Activated CD8-positive, alpha-beta memory T cell treated with anti-CD3 and anti-CD28 coated beads for 4 hours (primary cell): ENCODE measurements around the gene UBE2V1.
"Not testable (repeated sequence)": the region's sequence is repeated elsewhere in the genome, so short reads cannot be mapped to it uniquely, and the experiment has no call there.

ENCODE experiments used
- DNase-seq, 2 donors: peaks; one replicate each; pipeline ENCODE4 v3.0.0-alpha.2; 2020; ENCODE audit warnings: low read depth in 2 of 2

The UBE2V1 gene

DNA sequence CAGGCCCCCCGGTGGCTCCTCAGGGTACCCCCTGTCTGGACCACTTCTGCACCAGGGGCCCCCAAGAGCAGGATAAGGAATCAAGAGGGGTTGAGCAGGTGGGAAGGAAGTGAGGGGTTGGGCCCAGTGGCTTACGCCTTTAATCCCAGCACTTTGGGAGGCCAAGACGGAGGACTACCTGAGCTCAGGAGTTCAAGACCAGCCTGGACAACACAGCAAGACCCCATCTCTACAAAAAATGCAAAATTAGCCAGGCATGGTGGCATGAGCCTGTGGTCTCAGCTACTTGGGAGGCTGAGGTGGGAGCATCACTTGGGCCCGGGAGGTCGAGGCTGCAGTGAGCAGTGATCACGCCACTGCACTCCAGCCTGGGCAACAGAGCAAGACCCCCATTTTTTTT lies 49.2 kb downstream of the UBE2V1 start:
- DNase-seq: not testable (repeated sequence)

GRCh38 chr20:50062006-50062838 lies 50.7 kb downstream of the UBE2V1 start:
- DNase-seq: no peak

- no peak for DNase-seq
These were observed 51.6 kb downstream of the UBE2V1 start for GRCh38 chr20:50061151-50062005.

DNA sequence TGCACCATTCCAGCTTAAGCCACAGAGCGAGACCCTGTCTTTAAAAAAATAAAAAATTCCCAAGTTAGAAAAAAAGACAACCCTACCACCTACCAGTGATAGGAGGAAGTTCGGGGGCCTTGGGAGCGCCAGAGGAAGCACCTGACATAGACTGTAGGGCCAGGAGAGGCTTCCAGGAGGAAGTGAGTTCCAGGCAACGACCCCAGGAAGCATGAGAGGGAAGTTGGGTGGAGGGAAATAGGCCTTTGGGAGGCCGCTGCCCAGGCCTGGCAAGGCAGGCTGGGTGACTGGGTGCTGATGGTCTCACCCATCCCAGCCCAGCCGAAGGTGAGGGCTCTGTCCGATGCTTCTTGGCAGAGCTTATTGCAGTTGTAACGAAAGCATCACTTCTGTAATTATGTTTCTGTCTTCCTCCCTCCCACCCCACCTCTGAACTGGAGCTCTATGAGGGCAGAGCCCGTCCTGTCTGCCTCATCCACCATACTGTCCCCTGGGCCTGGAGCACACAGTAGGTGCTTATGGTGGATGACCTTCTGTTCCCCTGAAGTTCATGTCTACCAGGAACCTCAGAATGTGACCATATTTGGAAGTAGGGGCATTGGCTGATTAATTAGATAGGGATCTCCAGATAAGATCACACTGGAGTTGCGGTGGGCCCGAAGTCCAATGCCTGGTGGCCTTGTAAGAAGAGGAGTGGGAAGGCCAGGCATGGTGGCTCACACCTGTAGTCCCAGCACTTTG lies 54.1 kb downstream of the UBE2V1 start:
- no peak for DNase-seq

- no peak for DNase-seq
These were observed 55.3 kb downstream of the UBE2V1 start for GRCh38 chr20:50057714-50058053.

DNA sequence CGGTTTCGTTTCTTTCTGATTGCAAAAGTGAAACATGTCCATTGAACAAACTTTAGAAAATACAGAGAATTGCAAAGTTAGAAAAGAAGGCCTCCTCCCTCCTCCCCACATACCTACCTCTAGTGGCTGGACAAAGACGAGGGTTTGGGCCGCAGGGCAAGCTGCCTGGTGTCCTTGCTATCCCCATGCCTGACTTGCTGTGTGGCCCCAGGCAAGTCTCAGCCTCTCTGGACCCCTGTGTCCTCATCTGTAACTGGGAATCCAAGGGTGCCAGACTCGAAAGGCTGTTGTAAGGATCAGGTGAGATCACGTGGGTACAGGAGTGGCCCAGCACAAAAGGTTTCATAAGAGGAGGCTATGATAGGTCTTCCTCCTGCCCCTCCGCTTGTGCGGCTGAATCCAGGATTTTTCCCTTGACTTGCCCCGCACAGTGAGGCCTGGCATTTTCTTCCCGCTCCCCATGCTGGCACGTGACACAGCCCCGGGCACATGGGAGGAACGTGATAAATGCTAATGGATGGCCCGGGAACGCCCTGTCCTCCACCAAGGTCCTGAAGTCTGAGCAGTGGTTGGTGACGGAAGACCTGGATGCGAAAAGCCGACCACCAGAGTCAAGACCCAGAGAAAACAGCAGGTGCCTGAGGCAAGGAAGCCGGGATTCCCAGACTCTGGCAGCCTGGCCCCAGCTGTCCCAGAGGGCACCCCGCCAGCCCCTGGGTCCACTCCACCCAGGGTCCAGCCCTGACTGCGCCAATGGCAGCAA lies 55.8 kb downstream of the UBE2V1 start:
- DNase-seq: no peak

GRCh38 chr20:50056408-50056926 lies 56.5 kb downstream of the UBE2V1 start:
- DNase-seq: no peak

DNA sequence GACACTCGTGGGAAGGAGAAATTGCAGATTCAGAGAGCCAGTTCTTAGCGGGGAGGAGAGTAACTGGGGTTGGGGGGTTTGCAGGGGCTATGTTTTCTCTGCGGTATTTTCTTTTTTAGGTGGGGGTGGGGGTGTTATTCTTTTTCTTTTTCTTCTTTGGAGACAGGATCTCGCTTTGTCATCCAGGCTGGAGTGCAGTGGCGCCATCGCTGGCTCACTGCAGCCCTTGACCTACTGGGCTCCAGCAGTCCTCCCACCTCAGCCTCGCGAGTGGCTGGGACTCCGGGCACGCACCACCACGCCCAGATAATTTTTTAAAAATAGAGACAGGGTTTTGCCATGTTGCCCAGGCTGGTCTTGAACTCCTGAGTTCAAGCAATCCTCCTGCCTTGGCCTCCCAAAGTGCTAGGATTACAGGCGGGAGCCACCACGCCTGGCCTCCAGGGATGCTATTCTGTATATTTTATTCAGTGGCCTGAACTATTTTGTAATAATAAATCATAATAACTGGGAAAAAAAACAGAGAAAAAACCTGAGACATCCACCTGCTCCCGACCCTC lies 57.3 kb downstream of the UBE2V1 start:
- no peak for DNase-seq

- DNase-seq: no peak
These were observed 58.1 kb downstream of the UBE2V1 start for GRCh38 chr20:50054626-50055511.

GRCh38 chr20:50054231-50054547 lies 58.8 kb downstream of the UBE2V1 start:
- no peak for DNase-seq

DNA sequence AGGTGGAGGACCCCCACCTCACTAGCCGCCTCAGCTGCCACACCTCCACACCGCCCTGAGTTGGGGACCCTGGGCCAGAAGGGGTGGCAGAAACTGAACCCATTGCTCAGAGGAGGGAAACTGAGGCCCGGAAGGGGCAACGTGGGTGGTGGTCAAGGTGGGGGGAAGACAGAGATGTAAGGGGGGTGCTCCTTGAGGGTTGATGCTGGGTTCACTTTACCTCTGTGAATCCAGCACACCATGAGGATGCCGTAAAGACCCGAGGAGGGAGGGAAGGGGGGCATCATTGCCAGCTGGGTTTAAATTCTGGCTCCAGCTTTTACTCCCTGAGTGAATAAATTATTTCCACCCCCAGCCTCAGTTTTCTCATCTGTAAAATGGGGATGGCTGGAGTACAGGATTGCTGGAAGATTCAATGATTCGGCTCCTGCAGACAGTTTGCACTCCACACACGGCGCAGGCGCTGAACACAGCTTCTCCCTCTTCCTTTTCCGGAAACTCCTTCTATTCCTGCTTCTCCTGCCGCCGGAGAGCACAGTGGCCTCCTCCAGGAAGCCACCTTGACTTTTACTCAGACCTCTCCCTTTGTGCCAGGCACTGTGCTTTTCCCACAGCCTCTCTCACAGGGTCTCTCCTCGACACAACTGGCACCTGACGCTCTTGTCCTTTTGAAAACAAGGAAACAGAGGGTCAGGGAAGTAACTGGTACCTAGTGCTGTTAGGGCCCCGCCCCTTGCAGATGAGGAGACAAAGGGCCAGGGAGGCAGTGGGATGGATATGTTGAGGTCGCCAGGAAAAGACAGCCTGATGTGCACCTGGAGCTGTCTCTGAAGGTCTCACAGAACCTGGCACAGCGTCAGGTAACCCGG lies 59.4 kb downstream of the UBE2V1 start:
- DNase-seq: no peak

DNA sequence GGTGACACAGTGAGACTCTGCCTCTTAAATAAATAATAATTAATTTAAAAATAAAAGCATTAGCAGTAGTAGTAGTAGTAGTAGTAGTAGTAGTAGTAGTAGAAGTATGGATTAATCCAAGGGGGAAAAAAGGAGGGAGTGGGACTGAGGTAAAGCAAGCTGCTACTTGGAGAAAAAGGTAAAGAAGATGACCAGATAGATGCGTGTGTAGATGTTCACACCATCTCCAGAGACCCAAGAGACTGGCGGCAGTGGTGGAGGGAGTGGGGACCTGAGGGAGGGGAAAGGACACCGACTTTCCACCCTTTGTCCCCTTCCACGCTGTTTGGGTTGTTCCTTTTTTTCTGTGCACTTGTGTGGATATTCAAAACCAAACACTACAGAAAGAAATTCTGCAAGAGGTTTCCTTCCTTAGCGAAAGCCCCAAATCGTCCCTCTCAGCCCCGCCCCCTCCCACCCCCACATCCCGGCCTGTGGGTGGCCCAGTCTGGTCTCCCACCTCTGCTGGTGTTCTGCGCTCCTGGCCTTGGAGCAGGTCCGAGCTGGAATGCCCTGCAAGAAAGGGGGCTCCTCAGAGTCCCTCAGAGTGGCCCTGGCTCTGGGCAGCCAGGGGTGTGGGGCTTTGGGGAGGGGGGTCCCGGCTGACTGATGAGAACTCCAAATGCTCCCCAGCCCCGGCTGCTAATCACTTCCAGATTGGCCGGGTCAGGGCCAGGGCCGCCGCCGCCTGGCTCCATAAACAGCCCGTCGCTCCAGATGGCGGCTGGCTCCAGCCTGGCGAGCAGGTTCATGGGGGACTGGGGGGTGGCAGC lies 60.2 kb downstream of the UBE2V1 start:
- no peak for DNase-seq

- no peak for DNase-seq
These were observed 62.2 kb downstream of the UBE2V1 start for GRCh38 chr20:50050660-50051308.

DNA sequence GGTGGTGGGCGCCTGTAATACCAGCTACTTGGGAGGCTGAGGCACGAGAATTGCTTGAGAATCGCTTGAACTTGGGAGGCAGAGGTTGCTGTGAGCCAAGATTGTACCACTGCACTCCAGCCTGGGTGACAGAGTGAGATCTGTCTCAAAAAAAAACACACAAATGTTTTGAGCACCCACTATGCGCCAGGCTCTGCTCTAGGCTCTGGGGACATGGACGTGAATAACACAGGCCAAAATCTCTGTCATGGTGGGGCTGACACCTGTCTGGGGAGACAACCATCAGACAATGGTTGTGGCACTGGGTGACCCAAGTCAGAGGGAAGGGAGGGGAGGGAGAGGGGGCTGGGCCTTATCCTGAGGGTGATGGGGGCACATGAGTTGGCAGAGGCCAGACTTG lies 62.7 kb downstream of the UBE2V1 start:
- no peak for DNase-seq

GRCh38 chr20:50049442-50050026 lies 63.4 kb downstream of the UBE2V1 start:
- no peak for DNase-seq

DNA sequence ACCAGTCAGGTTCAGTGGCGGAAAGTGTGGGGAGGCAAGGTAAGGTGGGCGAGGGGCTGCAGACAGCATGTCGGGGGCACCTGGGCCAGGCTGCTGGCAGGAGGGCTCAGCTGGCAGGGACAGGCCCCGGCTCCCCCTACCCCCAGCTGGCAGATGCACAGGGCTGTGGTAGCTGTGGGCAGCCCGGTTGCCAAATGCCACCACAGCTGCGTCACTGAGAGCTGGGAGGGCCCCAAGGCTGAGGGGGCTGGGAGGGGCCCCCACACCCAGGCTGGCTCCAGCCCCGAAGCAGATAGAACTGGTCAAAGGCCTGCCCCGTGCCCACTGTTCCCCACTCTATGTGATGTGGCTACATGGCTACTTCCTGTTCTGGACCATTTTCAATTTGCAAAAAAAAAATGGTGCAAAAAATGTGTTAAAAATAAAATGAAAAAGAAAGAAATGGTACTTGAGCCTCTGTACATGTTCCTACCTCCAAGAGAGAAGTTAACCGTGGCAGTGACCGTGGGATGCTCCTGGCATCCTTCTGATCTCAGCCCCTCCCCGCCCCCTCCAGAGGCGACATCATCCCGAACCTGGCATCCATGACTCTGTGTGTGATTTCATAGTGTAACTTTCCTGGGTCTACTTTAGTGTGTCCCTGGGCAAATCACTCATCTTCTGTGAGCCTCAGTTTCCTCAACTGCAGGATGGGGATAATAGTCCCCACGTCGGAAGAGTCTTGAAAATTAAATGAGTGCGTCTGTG lies 64.4 kb downstream of the UBE2V1 start:
- DNase-seq: peak; percentile 6 to 9
